Measurements from ENCODE around the gene PSME4.
A peak's percentile ranks its signal among the peaks of the same experiment; 100 is the strongest.
"Not testable (repeated sequence)": the region's sequence is repeated elsewhere in the genome, so short reads cannot be mapped to it uniquely, and the experiment has no call there.

PSME4 gene

GRCh38 chr2:53964987-53965687, 5.7 kb downstream of the PSME4 start:
- no peak for DNase-seq

- DNase-seq: no peak
Observed at GRCh38 chr2:53964257-53964952, 6.4 kb downstream of the PSME4 start.

GRCh38 chr2:53961478-53962216, 9.1 kb downstream of the PSME4 start:
- not testable (repeated sequence) for DNase-seq

- DNase-seq: no peak
Observed at GRCh38 chr2:53960476-53960875, 10.3 kb downstream of the PSME4 start.

- no peak for DNase-seq
Observed at GRCh38 chr2:53958443-53958842, 12.3 kb downstream of the PSME4 start.

- DNase-seq: no peak
Observed at GRCh38 chr2:53952519-53952918, 18.3 kb downstream of the PSME4 start.

- peak; percentile 5 for DNase-seq
Observed at GRCh38 chr2:53949457-53949856, 21.3 kb downstream of the PSME4 start.

GRCh38 chr2:53945538-53945937, 25.3 kb downstream of the PSME4 start:
- no peak for DNase-seq

GRCh38 chr2:53944542-53944941, 26.3 kb downstream of the PSME4 start:
- DNase-seq: no peak

- no peak for DNase-seq
Observed at GRCh38 chr2:53942280-53942679, 28.5 kb downstream of the PSME4 start.

GRCh38 chr2:53941749-53942148, 29.0 kb downstream of the PSME4 start:
- DNase-seq: no peak

GRCh38 chr2:53939656-53940055, 31.1 kb downstream of the PSME4 start:
- no peak for DNase-seq

GRCh38 chr2:53938904-53939303, 31.9 kb downstream of the PSME4 start:
- no peak for DNase-seq

GRCh38 chr2:53933329-53933728, 37.5 kb downstream of the PSME4 start:
- no peak for DNase-seq

- not testable (repeated sequence) for DNase-seq
Observed at GRCh38 chr2:53926321-53926720, 44.5 kb downstream of the PSME4 start.

- no peak for DNase-seq
Observed at GRCh38 chr2:53913721-53914120, 57.1 kb downstream of the PSME4 start.

GRCh38 chr2:53911434-53912189, 59.2 kb downstream of the PSME4 start:
- no peak for DNase-seq

GRCh38 chr2:53907582-53907981, 63.2 kb downstream of the PSME4 start:
- no peak for DNase-seq

- DNase-seq: no peak
Observed at GRCh38 chr2:53905396-53905795, 65.4 kb downstream of the PSME4 start.

GRCh38 chr2:53903011-53903410, 67.8 kb downstream of the PSME4 start:
- DNase-seq: no peak

- DNase-seq: no peak
Observed at GRCh38 chr2:53901192-53901591, 69.6 kb downstream of the PSME4 start.

GRCh38 chr2:53896864-53897263, 73.9 kb downstream of the PSME4 start:
- no peak for DNase-seq

Measured in DMS153 (cell line).